WTC11 (cell line): ENCODE data around the gene IFIH1. TPM values are rescaled to one million over a fixed set of nuclear protein-coding genes. Genes with fewer than 3 reads are reported as not detected.

Experiments
- ATAC-seq: fragments of 200-7000 bp; cut with Tn5 transposase; 2 replicates; pipeline ENCODE4 v1.10.0; 2021; ENCODE audit warnings: mild to moderate bottlenecking, moderate library complexity
- CTCF ChIA-PET: fragments of 300-600 bp; sonication (Branson Sonifier 250); formaldehyde crosslinking; loops from one replicate; lab custom pipeline; 2021; ENCODE audit warnings: antibody characterized with exemption; lab: Charles Lee
- POLR2A ChIA-PET: fragments of 350-600 bp; sonication (Branson Sonifier 250); formaldehyde crosslinking; loops from one replicate; lab custom pipeline; 2021; ENCODE audit warnings: antibody characterized with exemption; lab: Charles Lee
- DNase-seq: peaks from one replicate; pipeline ENCODE4 v3.0.0; 2021; ENCODE audit warnings: low spot score
- H3K27ac Mint-ChIP-seq: 2 replicates; pipeline ENCODE4 v1.8.0; 2021; ENCODE audit warnings: mixed read lengths
- H3K27me3 Mint-ChIP-seq: 2 replicates; pipeline ENCODE4 v1.8.0; 2021; ENCODE audit warnings: low read depth, mild to moderate bottlenecking, moderate library complexity, mixed read lengths
- H3K36me3 Mint-ChIP-seq: 2 replicates; pipeline ENCODE4 v1.8.0; 2021; ENCODE audit warnings: mixed read lengths
- H3K4me1 Mint-ChIP-seq: 2 replicates; pipeline ENCODE4 v1.8.0; 2022; ENCODE audit warnings: mixed read lengths
- H3K4me3 Mint-ChIP-seq: 2 replicates; pipeline ENCODE4 v1.8.0; 2021; ENCODE audit warnings: mild to moderate bottlenecking, moderate library complexity, mixed read lengths
- H3K9me3 Mint-ChIP-seq: 2 replicates; pipeline ENCODE4 v1.8.0; 2021; ENCODE audit warnings: mixed read lengths
- ESRRA ChIP-seq: sonication (generic); formaldehyde crosslinking; IDR thresholded peaks from 2 replicates; pipeline ENCODE4 v1.8.1; 2022; ENCODE audit warnings: mild to moderate bottlenecking, missing genetic modification reagents, borderline replicate concordance
- NFE2L1 ChIP-seq: sonication (generic); formaldehyde crosslinking; IDR thresholded peaks from 2 replicates; pipeline ENCODE4 v1.8.1; 2023; ENCODE audit warnings: missing genetic modification reagents
- NR1H2 ChIP-seq: sonication (generic); formaldehyde crosslinking; IDR thresholded peaks from 2 replicates; pipeline ENCODE4 v1.9.0; 2021; ENCODE audit warnings: mild to moderate bottlenecking, moderate library complexity, missing genetic modification reagents
- TCF7 ChIP-seq: sonication (generic); formaldehyde crosslinking; IDR thresholded peaks from 2 replicates; pipeline ENCODE4 v1.8.0; 2022; ENCODE audit warnings: mild to moderate bottlenecking, low read depth, missing genetic modification reagents, moderate library complexity
- total RNA-seq: library from RNA; stranded (reverse); gene quantifications from 3 replicates; pipeline ENCODE4 v1.2.3, GENCODE V29; 2021
- TF ChIP-seq, protein P1 (sequence below): sonication (generic); formaldehyde crosslinking; IDR thresholded peaks from 2 replicates; pipeline ENCODE4 v1.8.0; 2022; ENCODE audit warnings: missing genetic modification reagents
- TF ChIP-seq, protein P2 (sequence below): sonication (generic); formaldehyde crosslinking; IDR thresholded peaks from 2 replicates; pipeline ENCODE4 v1.8.1; 2023; ENCODE audit warnings: mild to moderate bottlenecking, missing genetic modification reagents
- TF ChIP-seq, protein P3 (sequence below): sonication (generic); formaldehyde crosslinking; IDR thresholded peaks from 2 replicates; pipeline ENCODE4 v1.8.0; 2023; ENCODE audit warnings: missing genetic modification reagents, mild to moderate bottlenecking, borderline replicate concordance
- TF ChIP-seq, protein P4 (sequence below): sonication (generic); formaldehyde crosslinking; conservative IDR thresholded peaks from 2 replicates; pipeline ENCODE4 v1.8.1; 2022; ENCODE audit warnings: mild to moderate bottlenecking, missing genetic modification reagents

IFIH1 gene
- total RNA-seq, 1 experiment from 2014 or later = 1.3 TPM

DNA sequence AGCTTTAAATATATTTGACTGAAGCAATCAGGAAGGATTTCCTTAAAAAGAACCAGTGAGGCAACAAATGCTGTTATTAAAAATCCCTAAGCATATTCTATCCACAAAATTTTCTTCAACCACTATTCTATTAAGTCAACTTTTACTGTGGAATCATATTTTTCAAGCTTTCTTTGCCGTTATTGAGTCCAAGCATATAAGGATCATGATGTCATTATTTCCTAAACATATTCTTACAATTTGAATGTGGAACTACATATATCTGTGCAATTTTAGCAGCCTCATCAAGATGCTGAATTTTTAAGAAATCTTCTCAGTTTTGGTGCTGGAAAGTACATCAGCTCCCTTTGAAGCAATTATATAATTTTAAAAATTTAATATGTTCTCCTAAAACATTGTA lies 5.6 kb downstream of the IFIH1 start (continued):
- TF ChIP-seq NFE2L1 (CRISPR knock-in tag) (no peak), NR1H2 (no peak)
- TF ChIP-seq, protein P1, sequence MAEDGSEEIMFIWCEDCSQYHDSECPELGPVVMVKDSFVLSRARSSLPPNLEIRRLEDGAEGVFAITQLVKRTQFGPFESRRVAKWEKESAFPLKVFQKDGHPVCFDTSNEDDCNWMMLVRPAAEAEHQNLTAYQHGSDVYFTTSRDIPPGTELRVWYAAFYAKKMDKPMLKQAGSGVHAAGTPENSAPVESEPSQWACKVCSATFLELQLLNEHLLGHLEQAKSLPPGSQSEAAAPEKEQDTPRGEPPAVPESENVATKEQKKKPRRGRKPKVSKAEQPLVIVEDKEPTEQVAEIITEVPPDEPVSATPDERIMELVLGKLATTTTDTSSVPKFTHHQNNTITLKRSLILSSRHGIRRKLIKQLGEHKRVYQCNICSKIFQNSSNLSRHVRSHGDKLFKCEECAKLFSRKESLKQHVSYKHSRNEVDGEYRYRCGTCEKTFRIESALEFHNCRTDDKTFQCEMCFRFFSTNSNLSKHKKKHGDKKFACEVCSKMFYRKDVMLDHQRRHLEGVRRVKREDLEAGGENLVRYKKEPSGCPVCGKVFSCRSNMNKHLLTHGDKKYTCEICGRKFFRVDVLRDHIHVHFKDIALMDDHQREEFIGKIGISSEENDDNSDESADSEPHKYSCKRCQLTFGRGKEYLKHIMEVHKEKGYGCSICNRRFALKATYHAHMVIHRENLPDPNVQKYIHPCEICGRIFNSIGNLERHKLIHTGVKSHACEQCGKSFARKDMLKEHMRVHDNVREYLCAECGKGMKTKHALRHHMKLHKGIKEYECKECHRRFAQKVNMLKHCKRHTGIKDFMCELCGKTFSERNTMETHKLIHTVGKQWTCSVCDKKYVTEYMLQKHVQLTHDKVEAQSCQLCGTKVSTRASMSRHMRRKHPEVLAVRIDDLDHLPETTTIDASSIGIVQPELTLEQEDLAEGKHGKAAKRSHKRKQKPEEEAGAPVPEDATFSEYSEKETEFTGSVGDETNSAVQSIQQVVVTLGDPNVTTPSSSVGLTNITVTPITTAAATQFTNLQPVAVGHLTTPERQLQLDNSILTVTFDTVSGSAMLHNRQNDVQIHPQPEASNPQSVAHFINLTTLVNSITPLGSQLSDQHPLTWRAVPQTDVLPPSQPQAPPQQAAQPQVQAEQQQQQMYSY = no peak
- TF ChIP-seq, protein P2, sequence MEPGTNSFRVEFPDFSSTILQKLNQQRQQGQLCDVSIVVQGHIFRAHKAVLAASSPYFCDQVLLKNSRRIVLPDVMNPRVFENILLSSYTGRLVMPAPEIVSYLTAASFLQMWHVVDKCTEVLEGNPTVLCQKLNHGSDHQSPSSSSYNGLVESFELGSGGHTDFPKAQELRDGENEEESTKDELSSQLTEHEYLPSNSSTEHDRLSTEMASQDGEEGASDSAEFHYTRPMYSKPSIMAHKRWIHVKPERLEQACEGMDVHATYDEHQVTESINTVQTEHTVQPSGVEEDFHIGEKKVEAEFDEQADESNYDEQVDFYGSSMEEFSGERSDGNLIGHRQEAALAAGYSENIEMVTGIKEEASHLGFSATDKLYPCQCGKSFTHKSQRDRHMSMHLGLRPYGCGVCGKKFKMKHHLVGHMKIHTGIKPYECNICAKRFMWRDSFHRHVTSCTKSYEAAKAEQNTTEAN (CRISPR knock-in tag) = no peak
- TF ChIP-seq, protein P3, sequence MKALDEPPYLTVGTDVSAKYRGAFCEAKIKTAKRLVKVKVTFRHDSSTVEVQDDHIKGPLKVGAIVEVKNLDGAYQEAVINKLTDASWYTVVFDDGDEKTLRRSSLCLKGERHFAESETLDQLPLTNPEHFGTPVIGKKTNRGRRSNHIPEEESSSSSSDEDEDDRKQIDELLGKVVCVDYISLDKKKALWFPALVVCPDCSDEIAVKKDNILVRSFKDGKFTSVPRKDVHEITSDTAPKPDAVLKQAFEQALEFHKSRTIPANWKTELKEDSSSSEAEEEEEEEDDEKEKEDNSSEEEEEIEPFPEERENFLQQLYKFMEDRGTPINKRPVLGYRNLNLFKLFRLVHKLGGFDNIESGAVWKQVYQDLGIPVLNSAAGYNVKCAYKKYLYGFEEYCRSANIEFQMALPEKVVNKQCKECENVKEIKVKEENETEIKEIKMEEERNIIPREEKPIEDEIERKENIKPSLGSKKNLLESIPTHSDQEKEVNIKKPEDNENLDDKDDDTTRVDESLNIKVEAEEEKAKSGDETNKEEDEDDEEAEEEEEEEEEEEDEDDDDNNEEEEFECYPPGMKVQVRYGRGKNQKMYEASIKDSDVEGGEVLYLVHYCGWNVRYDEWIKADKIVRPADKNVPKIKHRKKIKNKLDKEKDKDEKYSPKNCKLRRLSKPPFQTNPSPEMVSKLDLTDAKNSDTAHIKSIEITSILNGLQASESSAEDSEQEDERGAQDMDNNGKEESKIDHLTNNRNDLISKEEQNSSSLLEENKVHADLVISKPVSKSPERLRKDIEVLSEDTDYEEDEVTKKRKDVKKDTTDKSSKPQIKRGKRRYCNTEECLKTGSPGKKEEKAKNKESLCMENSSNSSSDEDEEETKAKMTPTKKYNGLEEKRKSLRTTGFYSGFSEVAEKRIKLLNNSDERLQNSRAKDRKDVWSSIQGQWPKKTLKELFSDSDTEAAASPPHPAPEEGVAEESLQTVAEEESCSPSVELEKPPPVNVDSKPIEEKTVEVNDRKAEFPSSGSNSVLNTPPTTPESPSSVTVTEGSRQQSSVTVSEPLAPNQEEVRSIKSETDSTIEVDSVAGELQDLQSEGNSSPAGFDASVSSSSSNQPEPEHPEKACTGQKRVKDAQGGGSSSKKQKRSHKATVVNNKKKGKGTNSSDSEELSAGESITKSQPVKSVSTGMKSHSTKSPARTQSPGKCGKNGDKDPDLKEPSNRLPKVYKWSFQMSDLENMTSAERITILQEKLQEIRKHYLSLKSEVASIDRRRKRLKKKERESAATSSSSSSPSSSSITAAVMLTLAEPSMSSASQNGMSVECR = no peak

DNA sequence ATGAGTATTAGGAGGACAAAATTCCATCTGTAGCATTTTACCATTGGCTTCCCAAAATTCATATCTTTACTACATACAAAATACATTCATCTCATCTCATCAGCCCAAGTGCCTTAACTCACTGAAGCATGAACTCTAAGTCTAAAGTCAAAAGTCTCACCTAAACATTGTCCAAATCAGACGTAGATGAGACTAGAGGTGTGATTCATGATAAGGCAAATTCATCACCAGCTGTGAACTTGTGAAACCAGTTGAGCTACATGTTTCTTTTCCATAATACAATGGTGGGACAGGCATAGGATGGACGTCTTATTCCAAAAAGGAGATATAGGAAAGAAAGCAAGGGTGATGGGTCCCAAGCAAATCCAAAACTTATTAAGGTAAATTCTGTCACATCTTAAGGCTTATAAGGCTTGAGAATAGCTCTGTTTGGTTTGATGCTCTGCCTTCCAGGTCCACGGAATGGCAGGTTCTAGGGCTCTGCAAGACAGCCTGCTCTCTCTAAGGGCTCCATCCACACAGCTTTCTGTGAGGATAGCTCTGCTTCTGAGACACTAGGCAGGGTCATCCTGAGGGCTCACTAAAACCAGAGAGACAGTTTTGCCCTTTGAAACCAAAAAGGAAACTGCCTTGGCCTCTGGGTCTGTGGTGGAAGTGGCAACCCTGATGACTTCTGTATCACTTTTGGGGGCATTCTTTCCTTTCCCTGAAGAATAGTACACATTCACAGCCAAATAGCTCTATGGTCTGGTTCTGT lies 9.6 kb downstream of the IFIH1 start:
- ChIA-PET CTCF (interaction anchor here (1.6 kb wide), 1 partner anchor 11 kb away, joined by 4 read pairs; no protein-coding TSS in a partner anchor), POLR2A (no interaction called here)

More for the DNA sequence above, 9.6 kb downstream of the IFIH1 start:
- peaks cover 11% of the 10 kb centered on the region for H3K9me3 Mint-ChIP-seq
- DNase-seq (no peak), ATAC-seq (no peak)
- no peak overlapping the region for H3K4me3 Mint-ChIP-seq
- H3K27ac Mint-ChIP-seq = no peak overlapping the region
- H3K36me3 Mint-ChIP-seq = no peaks in the 10 kb centered on the region
- peaks cover 9% of the 10 kb centered on the region for H3K4me1 Mint-ChIP-seq
- TF ChIP-seq ESRRA (CRISPR knock-in tag) (no peak), TCF7 (CRISPR knock-in tag) (no peak)
- TF ChIP-seq, protein P3 = no peak
- TF ChIP-seq, protein P4, sequence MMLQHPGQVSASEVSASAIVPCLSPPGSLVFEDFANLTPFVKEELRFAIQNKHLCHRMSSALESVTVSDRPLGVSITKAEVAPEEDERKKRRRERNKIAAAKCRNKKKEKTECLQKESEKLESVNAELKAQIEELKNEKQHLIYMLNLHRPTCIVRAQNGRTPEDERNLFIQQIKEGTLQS = no peak
- no peaks in the 10 kb centered on the region for H3K27me3 Mint-ChIP-seq
